ENCODE measurements around the gene SLC6A20. TPM values are rescaled to one million over a fixed set of nuclear protein-coding genes. Genes with fewer than 3 reads are reported as not detected.

The SLC6A20 gene
- total and polyA plus RNA-seq, 2 of the 13 experiments (the other 11 are each of a cell fraction or from before 2014, with no cell fraction given): not detected

GRCh38 chr3:45729614-45730013, 66.7 kb downstream of the SLC6A20 start:
- H3K9ac ChIP-seq (ENCODE audit: insufficient read depth, low read depth, low read length): no peak overlapping the region
- in situ Hi-C loops (cut with HindIII; ENCODE audit: extremely low pct_ligation_motif_present, low pct_unique_long_range_greater_than_20kb): no loop called here
- POLR2A ChIA-PET: no interaction called here
- no peaks in the 10 kb centered on the region for H3K4me1 ChIP-seq (ENCODE audit: insufficient read depth, low read length)
- WGBS (ENCODE audit: low lambda C conversion rate): 96% methylated on average over 2 of the region's 2 CpGs
- H3K79me2 ChIP-seq (ENCODE audit: insufficient read depth, low read length): no peaks in the 10 kb centered on the region
- TF ChIP-seq ZNF296 (CRISPR knock-in tag; conservative IDR thresholded peaks at IDR 0.05) (no peak), ZNF609 (CRISPR knock-in tag; IDR thresholded peaks at IDR 0.05; ENCODE audit: borderline replicate concordance) (no peak)
- H4K20me1 ChIP-seq (ENCODE audit: insufficient read depth, low read length): no peaks in the 10 kb centered on the region
- H3K36me3 ChIP-seq (replicated peaks in 1 of 2; ENCODE audit: control insufficient read depth in 1 of 2, insufficient read depth in 2 of 2, low read length in 2 of 2): peaks cover 8 to 43% of the 10 kb centered on the region in 2 experiments
- no peak overlapping the region for H2AFZ ChIP-seq (ENCODE audit: low read length)
- CTCF ChIA-PET (ENCODE audit: low intra/inter-chr PET ratio, low total read pairs): no interaction called here
- intact Hi-C loops (cut with micrococcal nuclease; ENCODE audit: unreplicated experiment): no loop called here
- H3K9me3 ChIP-seq (ENCODE audit: low read length): no peaks in the 10 kb centered on the region
- H3K4me3 ChIP-seq (replicated peaks in 1 of 3; ENCODE audit: insufficient read depth in 1 of 3, low read depth in 2 of 3, low read length in 3 of 3): no peak overlapping the region
- BruUV-seq (replicated peaks): no TSS peak
- FAIRE-seq: no peak
- H3K27ac ChIP-seq (ENCODE audit: extremely low read length, insufficient read depth, low read length): no peak overlapping the region
- H3K4me2 ChIP-seq (ENCODE audit: low read depth, low read length): no peak overlapping the region
- no peak for ATAC-seq
- H3K27me3 ChIP-seq (ENCODE audit: control insufficient read depth in 1 of 2, insufficient read depth in 2 of 2, low read length in 2 of 2): no peaks in the 10 kb centered on the region
- DNase-seq (ENCODE audit: low spot score): no peak

DNA sequence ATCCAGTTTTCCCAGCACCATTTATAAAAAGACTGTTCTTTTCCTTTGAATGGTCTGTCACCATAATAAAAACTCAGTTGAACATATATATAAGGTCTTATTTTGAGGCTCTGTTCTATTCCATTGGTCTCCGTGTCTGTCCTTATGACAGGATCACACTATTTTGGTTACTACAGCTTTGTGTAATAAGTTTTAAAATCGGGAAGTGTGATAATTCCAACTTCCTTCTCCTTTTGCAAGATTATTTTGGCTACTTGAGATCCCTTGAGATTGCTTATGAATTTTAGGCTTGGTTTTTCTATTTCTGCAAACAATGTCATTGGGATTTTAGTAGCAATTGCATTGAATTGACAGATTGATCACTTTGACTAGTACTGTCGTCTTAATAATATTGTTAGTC, 71.4 kb downstream of the SLC6A20 start:
- no peak overlapping the region for H3K4me3 ChIP-seq (replicated peaks in 1 of 3; ENCODE audit: insufficient read depth in 1 of 3, low read depth in 2 of 3, low read length in 3 of 3)
- H3K27ac ChIP-seq (ENCODE audit: extremely low read length, insufficient read depth, low read length): no peak overlapping the region
- no peaks in the 10 kb centered on the region for H4K20me1 ChIP-seq (ENCODE audit: insufficient read depth, low read length)
- no peaks in the 10 kb centered on the region for H3K79me2 ChIP-seq (ENCODE audit: insufficient read depth, low read length)
- ChIA-PET CTCF (ENCODE audit: low intra/inter-chr PET ratio, low total read pairs) (no interaction called here), POLR2A (no interaction called here)
- no peaks in the 10 kb centered on the region for H3K9me3 ChIP-seq (ENCODE audit: low read length)
- no peaks in the 10 kb centered on the region for H3K27me3 ChIP-seq (ENCODE audit: control insufficient read depth in 1 of 2, insufficient read depth in 2 of 2, low read length in 2 of 2)
- intact Hi-C loops (cut with micrococcal nuclease; ENCODE audit: unreplicated experiment) (no loop called here), in situ Hi-C loops (cut with HindIII; ENCODE audit: extremely low pct_ligation_motif_present, low pct_unique_long_range_greater_than_20kb) (no loop called here)
- TF ChIP-seq IKZF1 (IDR thresholded peaks at IDR 0.05) (no peak), ZSCAN21 (CRISPR knock-in tag; IDR thresholded peaks at IDR 0.05; ENCODE audit: borderline replicate concordance) (no peak), ZSCAN9 (CRISPR knock-in tag; IDR thresholded peaks at IDR 0.05; ENCODE audit: borderline replicate concordance) (no peak), FIP1L1 (IDR thresholded peaks at IDR 0.05; ENCODE audit: borderline replicate concordance, insufficient read depth, low read depth, low read length) (no peak), ZNF562 (CRISPR knock-in tag; IDR thresholded peaks at IDR 0.05; ENCODE audit: borderline replicate concordance) (no peak), ZSCAN29 (CRISPR knock-in tag; conservative IDR thresholded peaks at IDR 0.05) (no peak)
- TF ChIP-seq, protein P1, sequence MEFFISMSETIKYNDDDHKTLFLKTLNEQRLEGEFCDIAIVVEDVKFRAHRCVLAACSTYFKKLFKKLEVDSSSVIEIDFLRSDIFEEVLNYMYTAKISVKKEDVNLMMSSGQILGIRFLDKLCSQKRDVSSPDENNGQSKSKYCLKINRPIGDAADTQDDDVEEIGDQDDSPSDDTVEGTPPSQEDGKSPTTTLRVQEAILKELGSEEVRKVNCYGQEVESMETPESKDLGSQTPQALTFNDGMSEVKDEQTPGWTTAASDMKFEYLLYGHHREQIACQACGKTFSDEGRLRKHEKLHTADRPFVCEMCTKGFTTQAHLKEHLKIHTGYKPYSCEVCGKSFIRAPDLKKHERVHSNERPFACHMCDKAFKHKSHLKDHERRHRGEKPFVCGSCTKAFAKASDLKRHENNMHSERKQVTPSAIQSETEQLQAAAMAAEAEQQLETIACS (CRISPR knock-in tag; IDR thresholded peaks at IDR 0.05): no peak
- H3K4me2 ChIP-seq (ENCODE audit: low read depth, low read length): no peak overlapping the region
- peaks cover 6 to 27% of the 10 kb centered on the region in 2 experiments; a peak in 4 of 5 replicates for H3K36me3 ChIP-seq (replicated peaks in 1 of 2; ENCODE audit: control insufficient read depth in 1 of 2, insufficient read depth in 2 of 2, low read length in 2 of 2)
- H2AFZ ChIP-seq (ENCODE audit: low read length): no peak overlapping the region
- H3K9ac ChIP-seq (ENCODE audit: insufficient read depth, low read depth, low read length): no peak overlapping the region
- DNase-seq (ENCODE audit: low spot score): no peak
- H3K4me1 ChIP-seq (ENCODE audit: insufficient read depth, low read length): no peaks in the 10 kb centered on the region
- no peak for ATAC-seq
- 98% methylated on average over 3 of the region's 3 CpGs for whole genome bisulfite sequencing (ENCODE audit: low lambda C conversion rate)
- no TSS peak for BruUV-seq (replicated peaks)
- no peak for FAIRE-seq
